Esophagus squamous epithelium (tissue), 4 donors: ENCODE results near the gene RGS5.

Experiments
- CTCF ChIP-seq, 6 experiments: fragments of 450-650 bp in 4 of 6; fragments of 200-600 bp in 2 of 6; sonication (generic) in 2 of 6; IDR thresholded peaks; one replicate each; pipeline ENCODE4 v1.5.1; 2016 to 2019; ENCODE audit warnings: antibody characterized with exemption in 6 of 6, mild to moderate bottlenecking in 4 of 6, moderate library complexity in 4 of 6
- POLR2A ChIP-seq, 4 donors: fragments of 450-650 bp; IDR thresholded peaks; one replicate each; pipeline ENCODE4 v1.6.1; 2017; ENCODE audit warnings: antibody characterized with exemption in 4 of 4, mild to moderate bottlenecking in 4 of 4, moderate library complexity in 3 of 4

DNA sequence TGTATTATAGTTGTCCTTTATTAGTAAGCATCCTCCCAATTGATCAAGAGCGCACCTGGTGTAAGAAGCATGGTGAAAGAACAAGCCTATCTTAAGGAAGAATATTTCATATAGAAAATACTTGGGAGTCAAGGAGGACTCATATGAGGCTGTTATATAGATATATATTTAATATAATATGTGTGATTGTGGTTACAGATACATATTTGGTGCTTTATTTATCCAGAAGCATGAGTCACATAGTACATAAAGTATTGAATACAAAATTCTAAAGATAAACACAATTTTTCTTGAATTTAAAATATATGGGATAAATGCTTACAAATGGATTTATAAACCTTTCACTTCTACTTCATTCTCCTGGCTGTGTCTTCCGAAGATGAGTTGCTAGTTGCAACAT is 60.6 kb downstream of the RGS5 start:
- TF ChIP-seq POLR2A (IDR thresholded peaks at IDR 0.05): no peak
- TF ChIP-seq CTCF (IDR thresholded peaks at IDR 0.05): no peak
